ENCODE measurements around the gene TCF7L1. TPM values are rescaled to one million over a fixed set of nuclear protein-coding genes. Genes with fewer than 3 reads are reported as not detected.

TCF7L1 gene
- polyA plus RNA-seq, 1 donor (not counting 4 experiments of a cell fraction or from before 2014, with no cell fraction given): 1.0 TPM

DNA sequence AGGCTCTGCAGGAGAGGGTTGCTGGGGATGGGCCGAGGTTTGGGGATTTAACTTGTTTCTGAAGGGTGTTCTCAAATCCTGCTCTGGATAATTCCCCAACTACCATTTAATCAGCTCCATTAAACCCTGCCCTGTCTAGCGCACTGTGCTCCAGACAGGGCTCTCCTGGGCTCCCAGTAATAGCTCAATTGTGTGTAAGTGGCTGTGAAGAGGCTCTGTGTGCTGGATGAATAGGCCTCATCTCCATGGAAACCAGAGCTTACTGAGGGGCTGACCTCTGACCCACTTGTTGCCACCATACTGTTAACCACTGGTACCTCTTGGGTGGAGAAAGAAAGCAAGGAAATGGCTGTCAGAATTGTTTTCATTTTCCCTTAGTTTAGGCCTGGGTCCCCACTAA is 101.7 kb downstream of the TCF7L1 start:
- dilution Hi-C loops (cut with MboI; ENCODE audit: extremely low pct_ligation_motif_present, low sequenced_read_pairs): no loop called here
- Histone ChIP-seq H3K4me1 (ENCODE audit: control insufficient read depth, extremely low read depth, insufficient read depth, low read length) (peaks cover 3% of the 10 kb centered on the region), H3K9me3 (ENCODE audit: control insufficient read depth, low read depth, low read length) (no peaks in the 10 kb centered on the region), H3K9ac (ENCODE audit: control insufficient read depth, extremely low read depth, insufficient read depth, low read length) (no peak overlapping the region), H3K4me2 (ENCODE audit: control insufficient read depth, extremely low read depth, insufficient read depth, low read depth, low read length) (no peak overlapping the region), H2AFZ (ENCODE audit: control insufficient read depth, low read length) (no peak overlapping the region), H3K4me3 (ENCODE audit: control insufficient read depth in 2 of 3, extremely low read depth in 1 of 3, insufficient read depth in 2 of 3, low read depth in 1 of 3, low read length in 3 of 3) (no peak overlapping the region), H4K20me1 (ENCODE audit: control insufficient read depth, extremely low read depth, insufficient read depth, low read length) (no peaks in the 10 kb centered on the region), H3K27me3 (ENCODE audit: control insufficient read depth, extremely low read depth, insufficient read depth, low read length) (no peaks in the 10 kb centered on the region), H3K9me1 (ENCODE audit: control insufficient read depth, extremely low read depth, insufficient read depth, low read length) (no peaks in the 10 kb centered on the region), H3K27ac (ENCODE audit: control insufficient read depth, insufficient read depth, low read length) (no peak overlapping the region), H3K79me2 (ENCODE audit: control insufficient read depth, insufficient read depth, low read length) (no peaks in the 10 kb centered on the region), H3K36me3 (ENCODE audit: control insufficient read depth in 2 of 2, extremely low read depth in 1 of 2, insufficient read depth in 2 of 2, low read length in 2 of 2) (no peaks in the 10 kb centered on the region)
- DNase-seq (ENCODE audit: low read depth, low spot score) (no peak), FAIRE-seq (no peak)
- TF ChIP-seq EZH2 (IDR thresholded peaks at IDR 0.05; ENCODE audit: low read length): no peak
- TF ChIP-seq, protein P1, sequence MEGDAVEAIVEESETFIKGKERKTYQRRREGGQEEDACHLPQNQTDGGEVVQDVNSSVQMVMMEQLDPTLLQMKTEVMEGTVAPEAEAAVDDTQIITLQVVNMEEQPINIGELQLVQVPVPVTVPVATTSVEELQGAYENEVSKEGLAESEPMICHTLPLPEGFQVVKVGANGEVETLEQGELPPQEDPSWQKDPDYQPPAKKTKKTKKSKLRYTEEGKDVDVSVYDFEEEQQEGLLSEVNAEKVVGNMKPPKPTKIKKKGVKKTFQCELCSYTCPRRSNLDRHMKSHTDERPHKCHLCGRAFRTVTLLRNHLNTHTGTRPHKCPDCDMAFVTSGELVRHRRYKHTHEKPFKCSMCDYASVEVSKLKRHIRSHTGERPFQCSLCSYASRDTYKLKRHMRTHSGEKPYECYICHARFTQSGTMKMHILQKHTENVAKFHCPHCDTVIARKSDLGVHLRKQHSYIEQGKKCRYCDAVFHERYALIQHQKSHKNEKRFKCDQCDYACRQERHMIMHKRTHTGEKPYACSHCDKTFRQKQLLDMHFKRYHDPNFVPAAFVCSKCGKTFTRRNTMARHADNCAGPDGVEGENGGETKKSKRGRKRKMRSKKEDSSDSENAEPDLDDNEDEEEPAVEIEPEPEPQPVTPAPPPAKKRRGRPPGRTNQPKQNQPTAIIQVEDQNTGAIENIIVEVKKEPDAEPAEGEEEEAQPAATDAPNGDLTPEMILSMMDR (optimal IDR thresholded peaks at IDR 0.05 in 1 of 3, IDR thresholded peaks at IDR 0.05 in 1 of 3, conservative IDR thresholded peaks at IDR 0.05 in 1 of 3; ENCODE audit: extremely low read depth in 1 of 3, insufficient read depth in 2 of 3, low read length in 3 of 3): no peak

DNA sequence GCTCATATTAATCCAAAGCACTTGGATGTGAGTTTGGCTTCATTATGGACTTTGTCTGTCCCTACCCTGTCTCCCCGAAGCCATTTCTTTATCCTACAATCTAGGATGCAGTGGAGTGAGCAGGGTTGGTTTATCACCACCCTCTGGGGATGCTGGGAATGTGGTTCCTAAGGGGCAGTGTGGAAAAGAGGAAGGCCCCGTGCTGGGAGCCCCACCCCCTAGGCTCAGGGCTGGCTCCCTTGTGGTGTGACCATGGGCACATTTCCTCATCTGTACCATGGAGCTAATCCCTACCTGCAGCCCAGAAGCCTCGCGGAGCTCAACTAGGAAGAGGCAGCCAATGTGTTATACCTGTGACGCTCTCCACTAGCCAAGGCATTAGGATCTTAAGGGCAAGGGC is 102.1 kb downstream of the TCF7L1 start:
- dilution Hi-C loops (cut with MboI; ENCODE audit: extremely low pct_ligation_motif_present, low sequenced_read_pairs): no loop called here
- no peak for FAIRE-seq

More for the DNA sequence above, 102.1 kb downstream of the TCF7L1 start:
- TF ChIP-seq, protein P1 (optimal IDR thresholded peaks at IDR 0.05 in 1 of 3, IDR thresholded peaks at IDR 0.05 in 1 of 3, conservative IDR thresholded peaks at IDR 0.05 in 1 of 3; ENCODE audit: extremely low read depth in 1 of 3, insufficient read depth in 2 of 3, low read length in 3 of 3): no peak
- TF ChIP-seq EZH2 (IDR thresholded peaks at IDR 0.05; ENCODE audit: low read length): no peak
- no peak overlapping the region for H2AFZ ChIP-seq (ENCODE audit: control insufficient read depth, low read length)
- H3K27ac ChIP-seq (ENCODE audit: control insufficient read depth, insufficient read depth, low read length): no peak overlapping the region
- DNase-seq (ENCODE audit: low read depth, low spot score): no peak
- H4K20me1 ChIP-seq (ENCODE audit: control insufficient read depth, extremely low read depth, insufficient read depth, low read length): no peaks in the 10 kb centered on the region
- H3K9me1 ChIP-seq (ENCODE audit: control insufficient read depth, extremely low read depth, insufficient read depth, low read length): no peaks in the 10 kb centered on the region
- H3K9ac ChIP-seq (ENCODE audit: control insufficient read depth, extremely low read depth, insufficient read depth, low read length): no peak overlapping the region
- H3K4me2 ChIP-seq (ENCODE audit: control insufficient read depth, extremely low read depth, insufficient read depth, low read depth, low read length): no peak overlapping the region
- no peaks in the 10 kb centered on the region for H3K79me2 ChIP-seq (ENCODE audit: control insufficient read depth, insufficient read depth, low read length)
- H3K4me3 ChIP-seq (ENCODE audit: control insufficient read depth in 2 of 3, extremely low read depth in 1 of 3, insufficient read depth in 2 of 3, low read depth in 1 of 3, low read length in 3 of 3): no peak overlapping the region
- no peaks in the 10 kb centered on the region for H3K36me3 ChIP-seq (ENCODE audit: control insufficient read depth in 2 of 2, extremely low read depth in 1 of 2, insufficient read depth in 2 of 2, low read length in 2 of 2)
- no peaks in the 10 kb centered on the region for H3K9me3 ChIP-seq (ENCODE audit: control insufficient read depth, low read depth, low read length)
- no peaks in the 10 kb centered on the region for H3K27me3 ChIP-seq (ENCODE audit: control insufficient read depth, extremely low read depth, insufficient read depth, low read length)
- peaks cover 3% of the 10 kb centered on the region for H3K4me1 ChIP-seq (ENCODE audit: control insufficient read depth, extremely low read depth, insufficient read depth, low read length)

Data from keratinocyte (primary cell).